Rectal smooth muscle tissue (tissue), 1 donor: Measurements from ENCODE around the gene SERINC2.

Experiments used
- H3K27ac ChIP-seq: one replicate; pipeline ENCODE4 v1.7.0; 2013; ENCODE audit warnings: low read depth, low read length, inconsistent platforms
- H3K27me3 ChIP-seq: one replicate; pipeline ENCODE4 v1.7.0; 2013; ENCODE audit warnings: low read length; ENCODE audit not compliant: control insufficient read depth, insufficient read depth
- H3K36me3 ChIP-seq: one replicate; pipeline ENCODE4 v1.7.0; 2013; ENCODE audit warnings: low read length; ENCODE audit not compliant: control insufficient read depth, insufficient read depth
- H3K4me1 ChIP-seq: one replicate; pipeline ENCODE4 v1.7.0; 2013; ENCODE audit warnings: low read length; ENCODE audit not compliant: control insufficient read depth, insufficient read depth
- H3K4me3 ChIP-seq: one replicate; pipeline ENCODE4 v1.7.0; 2013; ENCODE audit warnings: low read length
- H3K9ac ChIP-seq: one replicate; pipeline ENCODE4 v1.7.0; 2013; ENCODE audit warnings: low read length

The SERINC2 gene

DNA sequence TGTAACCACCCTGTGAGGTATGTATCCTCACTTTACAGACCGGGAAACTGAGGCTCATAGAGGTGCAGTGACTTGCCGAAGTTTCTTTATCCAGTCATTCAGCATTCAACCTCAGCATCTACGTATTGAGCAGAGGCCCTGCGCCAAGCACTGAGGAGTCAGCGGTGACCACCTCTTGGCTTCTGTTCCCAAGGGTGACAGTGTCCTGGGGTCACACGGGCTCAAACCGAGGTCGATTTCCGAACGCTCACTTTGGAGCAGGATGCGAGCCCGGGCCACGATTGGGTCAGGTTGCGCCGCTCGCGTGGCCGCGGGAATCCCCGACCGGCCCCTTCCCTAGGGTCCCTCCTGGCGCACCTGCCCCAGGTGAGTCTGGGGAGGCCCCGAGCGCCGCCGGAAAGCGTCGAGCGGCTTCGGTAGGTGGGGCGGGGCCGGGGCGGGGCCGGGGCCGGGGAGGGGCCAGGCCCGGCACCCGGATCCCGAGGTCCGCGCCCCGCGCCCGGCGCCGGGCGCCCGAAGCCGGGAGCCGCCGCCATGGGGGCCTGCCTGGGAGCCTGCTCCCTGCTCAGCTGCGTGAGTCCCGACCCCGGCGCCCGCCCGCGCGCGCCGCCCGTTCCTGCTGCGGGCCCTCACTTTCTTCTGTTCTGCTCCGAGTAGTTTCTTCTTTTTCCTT lies at the start of gene SERINC2:
TSS of gene SERINC2 (plus strand) at position 482 of the 673 bp plus-strand sequence. CDS start at position 535, 53 bp downstream.
- Histone ChIP-seq H3K27me3 (peaks cover 18% of the 10 kb centered on the region), H3K9ac (peak within 1 kb of the TSS; percentile 16), H3K27ac (no peak within 1 kb of the TSS), H3K36me3 (no peaks in the 10 kb centered on the region), H3K4me1 (peaks cover 2% of the 10 kb centered on the region), H3K4me3 (peak within 1 kb of the TSS; percentile 71)

DNA sequence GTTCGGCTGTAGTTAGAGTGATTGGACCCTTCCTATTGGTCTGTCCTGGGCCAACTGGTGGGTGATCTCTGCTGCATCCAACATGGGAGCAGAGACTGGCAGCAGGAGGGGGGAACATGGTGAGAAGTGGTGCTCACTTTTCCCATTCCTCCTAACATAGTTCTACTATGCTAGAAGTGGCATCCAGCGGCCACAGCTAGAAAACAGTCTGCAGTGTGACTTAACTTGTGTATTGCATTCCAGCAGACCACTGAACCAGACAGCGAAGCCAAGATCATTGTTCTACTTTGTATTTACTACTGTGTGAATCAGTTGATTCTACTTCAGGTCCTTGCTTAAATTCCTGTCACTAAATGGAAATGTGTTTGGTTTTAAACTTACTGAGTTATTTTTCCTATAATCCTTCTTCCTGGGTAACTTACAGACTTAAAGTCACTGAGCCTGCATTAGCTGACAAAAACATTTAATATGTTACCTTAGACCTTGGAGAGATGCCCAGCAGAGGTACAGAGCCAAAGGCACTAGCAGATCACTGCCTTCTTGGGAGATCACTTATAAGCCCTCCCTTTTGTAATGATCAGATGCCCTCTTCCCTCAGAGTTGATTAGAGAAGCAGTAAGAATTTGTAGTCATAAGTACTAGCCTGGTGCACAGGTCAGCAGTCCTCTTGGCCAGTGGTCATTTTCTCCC lies 48.3 kb upstream of the SERINC2 start:
- Histone ChIP-seq H3K4me1 (no peaks in the 10 kb centered on the region), H3K27ac (peak overlapping the region; percentile 7), H3K9ac (no peak overlapping the region), H3K27me3 (no peaks in the 10 kb centered on the region), H3K4me3 (no peak overlapping the region), H3K36me3 (peaks cover 17% of the 10 kb centered on the region)

DNA sequence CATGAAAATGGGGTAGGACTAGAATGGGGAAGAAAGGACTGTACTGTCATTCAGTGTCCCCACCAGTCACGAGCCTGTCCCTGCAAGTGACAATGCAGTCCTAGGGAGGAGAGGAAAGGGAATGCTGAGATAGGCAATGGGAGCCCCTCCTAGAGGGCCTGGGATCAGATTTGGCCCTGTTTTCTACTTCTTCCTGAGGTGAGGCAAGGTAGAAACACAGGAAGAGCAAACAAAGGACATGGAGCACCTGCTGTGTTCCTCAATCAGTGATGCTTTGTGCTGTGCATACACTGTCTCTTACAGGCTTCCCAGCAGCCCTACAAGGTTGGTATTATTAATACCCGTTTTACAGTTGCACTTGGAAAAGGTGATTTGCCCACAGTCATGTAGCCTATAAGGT lies 46.2 kb upstream of the SERINC2 start:
- Histone ChIP-seq H3K27me3 (no peaks in the 10 kb centered on the region), H3K4me3 (no peak overlapping the region), H3K36me3 (peaks cover 17% of the 10 kb centered on the region), H3K9ac (no peak overlapping the region), H3K4me1 (no peaks in the 10 kb centered on the region), H3K27ac (no peak overlapping the region)

DNA sequence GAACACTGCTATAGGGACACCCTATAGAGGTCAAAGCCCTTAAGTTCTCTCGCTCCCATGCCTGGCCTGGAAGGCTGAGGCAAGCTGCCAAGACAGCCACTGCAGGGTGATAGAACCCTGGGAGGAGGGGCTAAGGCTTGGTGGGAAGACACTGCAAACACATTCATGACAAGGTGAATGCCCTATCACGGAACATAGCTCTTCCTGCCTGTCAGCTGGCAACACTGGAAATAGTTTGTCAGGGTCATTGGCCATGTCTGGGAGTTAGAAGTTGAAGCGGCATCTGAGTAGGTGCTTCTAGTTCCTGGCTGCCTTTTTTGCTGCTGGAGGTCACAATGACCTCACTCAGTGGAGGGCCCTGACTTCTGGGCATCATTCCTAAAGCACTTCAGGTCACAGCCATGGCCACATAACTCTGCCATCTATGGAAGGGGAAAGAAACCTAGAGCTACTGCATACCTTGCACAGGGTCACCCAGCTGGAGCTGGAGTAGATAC lies 44.4 kb upstream of the SERINC2 start:
- Histone ChIP-seq H3K27me3 (no peaks in the 10 kb centered on the region), H3K9ac (no peak overlapping the region), H3K4me3 (no peak overlapping the region), H3K4me1 (peaks cover 6% of the 10 kb centered on the region), H3K36me3 (peaks cover 17% of the 10 kb centered on the region), H3K27ac (no peak overlapping the region)

DNA sequence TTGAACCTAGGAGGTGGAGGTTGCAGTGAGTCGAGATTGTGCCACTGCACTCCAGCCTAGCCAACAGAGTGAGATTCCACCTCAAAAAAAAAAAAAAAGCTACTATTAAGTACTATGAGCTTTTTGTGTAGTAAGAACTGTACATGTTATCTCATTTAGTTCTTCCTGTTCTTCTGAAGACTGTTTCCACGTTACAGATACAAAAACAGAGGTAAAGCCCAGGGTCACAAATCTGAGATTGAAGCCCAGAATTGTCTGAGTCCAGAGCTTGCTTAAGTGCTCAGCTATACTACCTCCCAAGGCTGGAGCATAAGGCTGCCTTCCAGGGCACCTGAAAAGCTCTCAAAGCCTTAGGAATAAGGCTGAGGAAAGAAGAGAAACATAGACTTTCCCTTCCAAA lies 43.0 kb upstream of the SERINC2 start:
- no peak overlapping the region for H3K27ac ChIP-seq

DNA sequence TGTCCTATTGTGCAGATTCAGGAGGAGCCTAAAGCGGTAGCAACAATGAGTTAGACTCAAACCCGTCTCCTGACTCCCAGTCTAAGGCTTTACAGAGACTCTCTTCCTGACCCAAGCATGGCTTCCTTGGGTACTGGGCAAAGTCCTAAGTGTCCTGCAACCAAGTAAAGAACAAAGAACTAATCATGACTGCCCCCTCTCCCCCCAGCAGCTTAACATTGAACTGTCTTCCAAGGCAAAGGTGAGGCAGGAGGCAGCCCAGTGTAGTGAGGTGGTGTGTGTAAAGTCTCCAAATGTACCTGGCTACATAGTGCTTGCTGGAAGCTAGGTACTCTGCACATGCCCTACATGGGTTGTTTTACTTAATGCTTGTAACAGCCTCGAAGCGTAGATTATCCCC lies 42.4 kb upstream of the SERINC2 start:
- no peak overlapping the region for H3K27ac ChIP-seq
- H3K36me3 ChIP-seq, result peaks cover 6% of the 10 kb centered on the region
- no peaks in the 10 kb centered on the region for H3K27me3 ChIP-seq
- no peak overlapping the region for H3K4me3 ChIP-seq
- H3K4me1 ChIP-seq, result peaks cover 16% of the 10 kb centered on the region
- H3K9ac ChIP-seq, result no peak overlapping the region

More for the DNA sequence above, 43.0 kb upstream of the SERINC2 start:
- H3K4me3 ChIP-seq, result no peak overlapping the region
- H3K4me1 ChIP-seq, result peaks cover 16% of the 10 kb centered on the region
- no peaks in the 10 kb centered on the region for H3K27me3 ChIP-seq
- peaks cover 7% of the 10 kb centered on the region for H3K36me3 ChIP-seq
- no peak overlapping the region for H3K9ac ChIP-seq

DNA sequence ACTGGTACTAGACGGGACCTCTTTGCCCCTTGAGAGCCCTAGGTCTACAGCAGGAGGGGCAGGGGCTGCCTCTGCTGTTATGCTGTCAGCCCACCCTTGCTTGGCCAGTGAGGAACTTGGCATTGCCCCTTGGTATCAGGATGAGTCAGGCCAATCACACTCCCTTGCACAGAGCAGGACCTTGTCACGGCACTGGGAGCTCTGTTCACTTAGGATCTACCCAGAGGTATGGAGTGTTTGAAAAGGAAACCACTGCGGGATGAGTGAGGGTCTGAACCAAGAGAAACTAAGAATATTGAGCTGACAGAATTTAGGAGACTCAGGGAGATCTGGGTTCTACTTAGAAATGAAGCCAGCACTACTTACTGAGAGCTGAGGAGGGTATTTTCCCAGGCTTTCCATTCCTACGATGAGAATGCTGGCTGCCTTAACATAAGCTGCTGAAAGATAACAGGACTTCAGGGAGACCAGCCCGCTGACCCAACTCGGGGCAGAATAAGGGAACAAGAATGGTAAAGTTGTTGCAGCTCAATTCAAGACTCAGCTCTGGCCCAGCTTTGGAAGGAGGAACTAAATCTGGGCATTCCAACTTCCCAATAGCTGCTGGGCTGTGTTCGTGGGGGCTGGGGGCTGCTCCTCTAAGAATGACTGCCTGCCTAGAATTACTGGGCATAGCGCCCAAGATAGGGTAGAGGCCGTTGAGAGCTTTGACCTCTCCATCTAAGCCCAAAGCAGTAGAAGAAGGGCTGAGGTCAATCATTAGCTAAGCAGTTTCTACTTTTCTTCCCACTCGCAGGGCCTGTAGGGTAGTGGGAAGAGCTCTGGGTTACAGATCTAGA lies 41.7 kb upstream of the SERINC2 start:
- Histone ChIP-seq H3K4me3 (no peak overlapping the region), H3K36me3 (peaks cover 6% of the 10 kb centered on the region), H3K27me3 (no peaks in the 10 kb centered on the region), H3K9ac (no peak overlapping the region), H3K27ac (no peak overlapping the region), H3K4me1 (peaks cover 16% of the 10 kb centered on the region)

DNA sequence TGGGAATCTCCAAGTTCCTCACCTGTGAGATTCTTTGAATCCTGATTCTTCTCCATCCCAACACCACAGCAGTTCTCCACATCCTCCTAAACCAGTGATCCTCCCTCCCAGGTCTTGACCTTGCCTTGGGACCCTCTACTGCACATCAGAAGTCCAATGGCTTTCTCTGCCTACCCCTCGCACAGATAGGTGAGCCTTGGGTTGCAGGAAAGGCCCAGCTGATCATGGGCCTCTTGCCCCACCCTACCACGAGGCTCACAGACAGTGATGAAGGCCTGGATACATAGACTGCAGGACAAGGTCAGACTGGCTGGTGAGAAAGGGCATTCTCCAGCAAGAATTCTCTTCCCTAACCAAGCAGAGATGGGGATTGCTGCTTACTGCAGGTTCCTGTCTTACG lies 41.0 kb upstream of the SERINC2 start:
- H3K4me3 ChIP-seq, result no peak overlapping the region
- no peaks in the 10 kb centered on the region for H3K36me3 ChIP-seq
- no peak overlapping the region for H3K9ac ChIP-seq
- H3K4me1 ChIP-seq, result peaks cover 16% of the 10 kb centered on the region
- H3K27ac ChIP-seq, result no peak overlapping the region
- no peaks in the 10 kb centered on the region for H3K27me3 ChIP-seq

DNA sequence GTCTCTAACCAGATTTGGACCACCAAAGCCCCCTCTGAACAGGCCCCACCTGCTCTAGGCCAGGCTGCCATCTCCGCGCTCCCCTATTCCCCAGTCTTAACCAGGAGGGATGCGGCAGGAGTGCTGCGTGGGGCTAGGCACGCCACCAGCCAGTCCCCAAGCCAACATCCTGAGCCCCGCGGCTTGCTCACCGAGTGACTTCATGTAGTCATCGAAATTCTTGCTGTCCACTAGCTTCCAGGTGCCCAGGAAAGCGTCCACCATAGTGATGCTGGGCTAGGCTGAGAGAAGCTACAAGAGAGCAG lies 40.3 kb upstream of the SERINC2 start:
- Histone ChIP-seq H3K4me1 (peaks cover 16% of the 10 kb centered on the region), H3K27me3 (no peaks in the 10 kb centered on the region), H3K27ac (peak overlapping the region; percentile 84), H3K36me3 (no peaks in the 10 kb centered on the region), H3K9ac (no peak overlapping the region), H3K4me3 (peak overlapping the region; percentile 70)

DNA sequence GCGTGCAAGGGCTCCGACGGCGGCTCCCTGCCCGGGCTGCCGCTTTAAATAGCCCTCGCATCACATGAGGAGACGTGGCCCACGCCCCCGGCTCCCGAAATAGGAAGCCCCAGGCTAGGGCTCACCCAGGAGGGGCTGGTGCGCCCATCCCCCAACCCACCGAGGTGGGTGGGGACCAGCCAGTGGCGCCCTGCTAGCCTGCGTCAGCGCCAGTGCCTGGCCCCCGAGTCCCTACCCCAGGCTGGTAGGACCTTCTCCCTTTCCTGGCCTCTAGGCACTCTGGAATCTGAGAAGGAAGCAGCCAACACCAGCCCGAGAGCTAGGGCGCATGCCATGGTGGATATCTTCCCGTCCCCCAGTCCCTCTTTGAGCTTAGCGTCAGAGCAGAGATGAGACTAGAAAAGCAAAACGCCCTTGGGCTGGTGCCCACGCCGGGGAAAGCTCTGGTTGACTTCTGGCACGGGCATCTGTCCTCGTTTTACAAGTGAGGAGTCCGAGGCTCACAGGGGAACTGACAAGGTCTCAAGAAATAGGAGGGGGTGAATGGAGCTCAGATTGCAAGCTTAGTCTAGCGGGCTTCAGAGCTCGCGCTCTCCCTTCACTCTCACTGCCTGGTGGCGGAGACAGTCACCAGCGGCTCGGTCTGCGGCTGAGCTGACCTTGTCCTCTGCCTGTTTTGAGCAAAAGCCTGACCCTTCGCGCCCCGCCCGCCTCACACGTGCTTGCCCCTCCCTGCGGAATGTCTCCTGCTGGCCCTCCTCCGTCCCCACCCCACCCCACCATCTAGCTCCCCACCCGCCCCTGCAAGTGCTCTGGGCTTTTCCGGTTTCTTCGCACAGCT lies 39.7 kb upstream of the SERINC2 start, which contains the start of gene FABP3:
TSS of gene FABP3 (minus strand) at position 21 of the 841 bp plus-strand sequence. CDS start 62 bp downstream, outside the sequence.
- peaks cover 16% of the 10 kb centered on the region for H3K4me1 ChIP-seq

DNA sequence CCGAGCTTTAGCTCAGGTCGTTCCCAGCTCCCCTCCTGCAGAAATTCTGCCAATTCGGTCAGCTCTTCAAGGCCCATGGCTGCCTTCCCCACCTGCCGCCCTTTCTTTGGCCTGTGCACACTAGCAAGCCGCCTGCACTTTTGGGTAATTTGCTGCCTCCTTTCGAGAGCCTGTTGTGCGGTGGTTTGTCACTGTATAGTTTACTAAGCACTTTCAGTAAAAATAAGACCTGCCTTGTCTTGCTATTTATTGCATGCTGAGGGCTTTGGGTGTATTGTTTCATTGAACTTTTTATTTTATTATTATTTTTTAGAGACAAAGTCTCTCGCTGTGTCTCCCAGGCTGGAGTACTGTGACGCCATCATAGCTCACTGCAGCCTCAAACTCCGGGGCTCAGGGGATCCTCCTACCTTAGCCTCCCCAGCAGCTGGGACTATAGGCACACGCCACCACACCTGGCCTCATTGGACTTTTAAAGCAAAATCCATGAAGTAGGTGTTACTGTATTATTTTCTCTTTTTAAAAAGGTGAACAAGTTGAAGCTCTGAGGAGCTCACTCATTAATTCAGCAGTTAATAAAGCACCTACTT lies 39.0 kb upstream of the SERINC2 start:
- Histone ChIP-seq H3K9ac (no peak overlapping the region), H3K4me1 (peaks cover 16% of the 10 kb centered on the region), H3K27ac (peak overlapping the region; percentile 46), H3K27me3 (no peaks in the 10 kb centered on the region), H3K4me3 (peak overlapping the region; percentile 70), H3K36me3 (no peaks in the 10 kb centered on the region)

More for the DNA sequence above, 39.7 kb upstream of the SERINC2 start, which contains the start of gene FABP3:
- H3K36me3 ChIP-seq, result no peaks in the 10 kb centered on the region
- no peaks in the 10 kb centered on the region for H3K27me3 ChIP-seq
- H3K27ac ChIP-seq, result peak within 1 kb of the TSS; percentile 84
- H3K9ac ChIP-seq, result peak within 1 kb of the TSS; percentile 57
- peak within 1 kb of the TSS; percentile 70 for H3K4me3 ChIP-seq
